ENCODE measurements around the gene ZFYVE19.
A peak's percentile ranks its signal among the peaks of the same experiment; 100 is the strongest.

ZFYVE19 gene

GRCh38 chr15:40815042-40815698 lies 8.3 kb downstream of the ZFYVE19 start:
- DNase-seq, result no peak

GRCh38 chr15:40819048-40819447 lies 12.2 kb downstream of the ZFYVE19 start:
- DNase-seq, result no peak

GRCh38 chr15:40821195-40821594 lies 14.3 kb downstream of the ZFYVE19 start:
- DNase-seq, result no peak

GRCh38 chr15:40823572-40824343 lies 16.9 kb downstream of the ZFYVE19 start:
- DNase-seq, result no peak

GRCh38 chr15:40825661-40826422 lies 19.0 kb downstream of the ZFYVE19 start:
- no peak for DNase-seq

- DNase-seq, result no peak
Measured at GRCh38 chr15:40826423-40827075, 19.7 kb downstream of the ZFYVE19 start.

- no peak for DNase-seq
Measured at GRCh38 chr15:40828447-40829036, 21.7 kb downstream of the ZFYVE19 start, which contains the start of gene PPP1R14D. Gene PPP1R14D (minus strand): TSS chr15:40828708. CDS start chr15:40828641, 67 bp downstream.

GRCh38 chr15:40829115-40829514 lies 22.2 kb downstream of the ZFYVE19 start:
- DNase-seq, result no peak

GRCh38 chr15:40830884-40831283 lies 24.0 kb downstream of the ZFYVE19 start:
- DNase-seq, result no peak

GRCh38 chr15:40831861-40832260 lies 25.0 kb downstream of the ZFYVE19 start:
- DNase-seq, result no peak

GRCh38 chr15:40832903-40833302 lies 26.0 kb downstream of the ZFYVE19 start:
- no peak for DNase-seq

- no peak for DNase-seq
Measured at GRCh38 chr15:40836020-40836419, 29.1 kb downstream of the ZFYVE19 start.

- no peak for DNase-seq
Measured at GRCh38 chr15:40838756-40839155, 31.9 kb downstream of the ZFYVE19 start.

GRCh38 chr15:40841741-40842140 lies 34.9 kb downstream of the ZFYVE19 start:
- DNase-seq, result no peak

GRCh38 chr15:40843261-40843884 lies 36.5 kb downstream of the ZFYVE19 start:
- DNase-seq, result no peak

GRCh38 chr15:40843885-40844695 lies 37.2 kb downstream of the ZFYVE19 start, which contains the start of gene SPINT1:
Gene SPINT1 (plus strand): TSS chr15:40844048. CDS start chr15:40844555, 507 bp downstream.
- DNase-seq, result no peak

GRCh38 chr15:40844696-40845030 lies 37.8 kb downstream of the ZFYVE19 start:
- peak; percentile 12 for DNase-seq

GRCh38 chr15:40845036-40845435 lies 38.1 kb downstream of the ZFYVE19 start:
- DNase-seq, result no peak

- no peak for DNase-seq
Measured at GRCh38 chr15:40845511-40846284, 38.8 kb downstream of the ZFYVE19 start.

GRCh38 chr15:40846841-40847222 lies 39.9 kb downstream of the ZFYVE19 start:
- no peak for DNase-seq
